Immature natural killer cell (primary cell): Measurements from ENCODE around the gene TACR2. TPM values are rescaled to one million over a fixed set of nuclear protein-coding genes. Genes with fewer than 3 reads are reported as not detected.

Source experiments
- DNase-seq, 3 donors: peaks; one replicate each; pipeline ENCODE4 v3.0.0; 2022; ENCODE audit warnings: mixed read lengths in 1 of 3
- H3K27ac Mint-ChIP-seq, 6 donors: one replicate each; pipeline ENCODE4 v1.8.0; 2020; ENCODE audit warnings: mixed read lengths in 6 of 6, mild to moderate bottlenecking in 5 of 6, inconsistent platforms in 4 of 6, moderate library complexity in 3 of 6
- H3K27me3 Mint-ChIP-seq, 3 donors: one replicate each; pipeline ENCODE4 v1.8.0; 2020 to 2021; ENCODE audit warnings: low read depth in 3 of 3, mild to moderate bottlenecking in 3 of 3, mixed read lengths in 3 of 3, moderate library complexity in 3 of 3, inconsistent platforms in 1 of 3
- H3K36me3 Mint-ChIP-seq, 3 donors: one replicate each; pipeline ENCODE4 v1.8.0; 2020; ENCODE audit warnings: mixed read lengths in 3 of 3, inconsistent platforms in 2 of 3, mild to moderate bottlenecking in 2 of 3
- H3K4me1 Mint-ChIP-seq, 2 donors: one replicate each; pipeline ENCODE4 v1.8.0; 2020; ENCODE audit warnings: inconsistent platforms in 2 of 2, mild to moderate bottlenecking in 2 of 2, mixed read lengths in 2 of 2, moderate library complexity in 1 of 2
- H3K4me3 Mint-ChIP-seq, 5 donors: one replicate each; pipeline ENCODE4 v1.8.0; 2020; ENCODE audit warnings: mild to moderate bottlenecking in 5 of 5, mixed read lengths in 5 of 5, inconsistent platforms in 3 of 5, moderate library complexity in 3 of 5
- H3K9me3 Mint-ChIP-seq, 6 donors: one replicate each; pipeline ENCODE4 v1.8.0; 2020; ENCODE audit warnings: mild to moderate bottlenecking in 6 of 6, mixed read lengths in 6 of 6, inconsistent platforms in 4 of 6, moderate library complexity in 3 of 6
- polyA plus RNA-seq, 3 donors: library from polyadenylated mRNA; unstranded; fragments of 300-500 nt; fragmentation: Illumina TruSeq; gene quantifications; one replicate each; pipeline ENCODE4 v1.2.3, GENCODE V29; 2021

The TACR2 gene
- polyA plus RNA-seq, 3 donors from 2014 or later: 0.22 to 0.96 (median 0.26) TPM

- H3K4me1 Mint-ChIP-seq: no peaks in the 10 kb centered on the region
- peaks cover 0 to 20% (median 2%) of the 10 kb centered on the region in 3 donors for H3K27me3 Mint-ChIP-seq
- no peak for DNase-seq
- H3K9me3 Mint-ChIP-seq: no peaks in the 10 kb centered on the region
- H3K27ac Mint-ChIP-seq: no peak overlapping the region
- no peak overlapping the region for H3K4me3 Mint-ChIP-seq
- no peaks in the 10 kb centered on the region for H3K36me3 Mint-ChIP-seq
Measured at GRCh38 chr10:69439813-69440506, 23.2 kb upstream of the TACR2 start.

DNA sequence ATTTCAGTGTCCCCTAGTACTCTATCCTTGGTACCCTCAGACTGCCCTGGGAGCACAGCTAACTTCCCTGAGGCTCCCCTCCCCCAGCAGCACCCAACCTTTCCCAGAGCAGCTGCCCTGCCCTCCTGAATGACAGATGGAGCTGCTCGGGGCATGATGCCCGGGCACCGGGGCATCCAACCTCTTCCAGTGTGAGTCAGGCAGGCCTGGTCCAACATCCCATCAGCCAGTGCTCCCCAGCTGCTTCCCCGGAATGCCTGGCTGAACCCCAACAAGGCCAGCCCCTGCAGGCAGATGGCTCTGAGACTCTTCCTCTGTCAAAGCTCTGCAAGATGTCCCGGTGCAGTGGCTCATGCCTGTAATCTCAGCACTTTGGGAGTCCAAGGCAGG, 22.6 kb upstream of the TACR2 start:
- Mint-ChIP-seq H3K27ac (no peak overlapping the region), H3K4me3 (no peak overlapping the region), H3K27me3 (peaks cover 0 to 23% (median 2%) of the 10 kb centered on the region in 3 donors), H3K36me3 (no peaks in the 10 kb centered on the region), H3K4me1 (no peaks in the 10 kb centered on the region), H3K9me3 (no peaks in the 10 kb centered on the region)
- no peak for DNase-seq

DNA sequence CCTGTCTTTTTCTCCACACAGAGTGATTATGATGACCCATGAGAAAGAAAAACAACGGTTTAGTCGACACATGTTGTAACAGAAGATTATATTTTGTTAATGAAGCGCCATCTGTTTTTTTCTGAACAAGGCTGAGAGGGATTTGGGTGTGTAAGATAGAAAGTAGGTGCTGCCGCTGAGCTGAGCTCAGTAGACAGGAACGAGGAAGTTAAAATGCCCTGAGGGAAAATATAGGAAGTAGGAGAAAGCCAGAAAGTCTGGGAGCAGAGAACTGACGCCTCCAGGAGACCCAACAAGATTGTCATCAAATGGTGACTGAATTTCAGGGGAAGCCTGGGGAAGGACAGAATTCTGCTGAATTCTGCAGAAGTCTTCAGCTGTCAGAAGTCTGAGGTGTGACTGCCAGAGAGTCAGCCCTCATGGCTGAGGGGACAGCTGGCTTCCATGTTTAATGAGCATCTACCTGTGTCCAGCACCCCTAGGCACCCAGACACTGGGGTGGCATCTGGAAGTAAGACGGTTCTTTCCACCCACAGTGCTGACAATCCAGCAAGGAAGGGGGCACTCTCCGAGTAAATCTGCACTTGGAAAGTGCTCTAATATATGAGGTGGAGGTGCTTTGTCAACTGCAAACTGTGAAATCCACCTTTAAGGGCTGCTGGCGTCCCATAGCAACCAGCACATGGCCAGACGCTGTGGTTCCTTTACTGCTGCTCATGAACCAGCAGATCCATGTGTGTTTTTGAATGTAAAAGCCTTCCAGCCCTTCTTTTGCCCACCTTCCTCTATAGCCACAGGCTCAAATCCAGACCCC, 22.0 kb upstream of the TACR2 start:
- H3K4me1 Mint-ChIP-seq: no peaks in the 10 kb centered on the region
- no peak overlapping the region for H3K27ac Mint-ChIP-seq
- H3K27me3 Mint-ChIP-seq: peaks cover 0 to 25% (median 2%) of the 10 kb centered on the region in 3 donors
- no peak for DNase-seq
- no peaks in the 10 kb centered on the region for H3K9me3 Mint-ChIP-seq
- H3K4me3 Mint-ChIP-seq: no peak overlapping the region
- no peaks in the 10 kb centered on the region for H3K36me3 Mint-ChIP-seq

- H3K4me3 Mint-ChIP-seq: no peak overlapping the region
- H3K36me3 Mint-ChIP-seq: no peaks in the 10 kb centered on the region
- H3K27me3 Mint-ChIP-seq: peaks cover 0 to 23% (median 2%) of the 10 kb centered on the region in 3 donors
- H3K27ac Mint-ChIP-seq: no peak overlapping the region
- no peaks in the 10 kb centered on the region for H3K4me1 Mint-ChIP-seq
- no peak for DNase-seq
- no peaks in the 10 kb centered on the region for H3K9me3 Mint-ChIP-seq
Measured at GRCh38 chr10:69437321-69438259, 20.9 kb upstream of the TACR2 start.

DNA sequence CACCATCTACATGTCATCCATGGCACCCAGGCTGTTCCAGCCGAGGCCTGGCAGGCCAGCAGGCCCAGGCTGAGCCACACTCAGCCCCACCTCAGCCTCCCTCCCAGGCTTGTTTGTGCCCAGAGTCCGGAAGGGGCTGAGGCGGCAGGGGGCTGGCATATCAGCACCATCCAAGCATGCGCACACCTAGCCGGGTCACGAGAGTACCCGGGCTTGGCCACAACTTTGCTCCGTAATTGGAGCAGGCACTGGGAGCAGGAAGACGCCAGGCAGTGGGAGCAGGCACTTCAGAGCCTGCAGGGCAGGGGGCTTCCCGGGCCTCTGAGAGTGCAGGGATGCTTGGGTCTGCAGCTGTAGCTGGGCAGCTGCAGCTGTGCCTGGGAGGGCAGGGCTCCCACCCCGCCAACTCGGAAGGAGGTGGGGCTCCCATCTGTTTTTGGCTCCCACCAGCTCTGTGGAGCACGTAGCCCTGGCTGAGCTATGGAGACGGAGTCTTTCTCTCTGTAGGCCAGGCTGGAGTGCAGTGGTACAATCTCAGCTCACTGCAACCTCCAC, 19.3 kb upstream of the TACR2 start:
- no peak overlapping the region for H3K27ac Mint-ChIP-seq
- H3K9me3 Mint-ChIP-seq: no peaks in the 10 kb centered on the region
- no peak overlapping the region for H3K4me3 Mint-ChIP-seq
- no peak for DNase-seq
- H3K36me3 Mint-ChIP-seq: no peaks in the 10 kb centered on the region
- no peaks in the 10 kb centered on the region for H3K4me1 Mint-ChIP-seq
- peaks cover 0 to 19% (median 2%) of the 10 kb centered on the region in 3 donors for H3K27me3 Mint-ChIP-seq

GRCh38 chr10:69434926-69435325, 18.2 kb upstream of the TACR2 start:
- H3K4me3 Mint-ChIP-seq: no peak overlapping the region

DNA sequence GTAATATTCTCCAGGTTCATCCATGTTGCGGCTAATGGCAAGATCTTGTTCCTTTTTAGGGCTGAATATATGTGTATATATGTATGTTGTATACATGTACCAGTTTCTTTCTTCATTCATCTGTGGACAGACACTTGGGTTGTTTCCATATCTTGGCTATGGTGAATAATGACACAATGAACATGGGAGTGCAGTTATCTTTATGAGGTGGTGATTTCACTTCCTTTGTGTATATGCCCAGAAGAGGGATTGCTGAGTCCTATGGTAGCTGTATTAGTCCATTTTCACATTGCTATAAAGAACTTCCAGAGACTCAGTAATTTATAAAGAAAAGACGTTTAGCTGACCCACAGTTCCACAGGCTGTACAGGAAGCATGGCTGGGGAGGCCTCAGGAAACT, 17.5 kb upstream of the TACR2 start:
- H3K9me3 Mint-ChIP-seq: no peaks in the 10 kb centered on the region
- peaks cover 0 to 15% (median 2%) of the 10 kb centered on the region in 3 donors for H3K27me3 Mint-ChIP-seq
- no peak overlapping the region for H3K27ac Mint-ChIP-seq
- no peaks in the 10 kb centered on the region for H3K36me3 Mint-ChIP-seq
- no peak for DNase-seq
- H3K4me1 Mint-ChIP-seq: no peaks in the 10 kb centered on the region
- H3K4me3 Mint-ChIP-seq: no peak overlapping the region

More at GRCh38 chr10:69434926-69435325, 18.2 kb upstream of the TACR2 start:
- Mint-ChIP-seq H3K9me3 (no peaks in the 10 kb centered on the region), H3K27me3 (peaks cover 0 to 17% (median 2%) of the 10 kb centered on the region in 3 donors), H3K27ac (no peak overlapping the region), H3K4me1 (no peaks in the 10 kb centered on the region), H3K36me3 (no peaks in the 10 kb centered on the region)
- DNase-seq: no peak

GRCh38 chr10:69428165-69428564, 11.4 kb upstream of the TACR2 start:
- peaks cover 0 to 3% (median 0%) of the 10 kb centered on the region in 3 donors for H3K36me3 Mint-ChIP-seq
- peaks cover 0 to 18% of the 10 kb centered on the region in 2 donors for H3K4me1 Mint-ChIP-seq
- no peak for DNase-seq
- H3K27ac Mint-ChIP-seq: peak overlapping the region in 1 of 6 donors; percentile 6
- H3K9me3 Mint-ChIP-seq: no peaks in the 10 kb centered on the region
- peaks cover 0 to 4% (median 2%) of the 10 kb centered on the region in 3 donors for H3K27me3 Mint-ChIP-seq
- H3K4me3 Mint-ChIP-seq: no peak overlapping the region

GRCh38 chr10:69426376-69426727, 9.6 kb upstream of the TACR2 start:
- no peak for DNase-seq
- no peak overlapping the region for H3K4me3 Mint-ChIP-seq
- H3K27me3 Mint-ChIP-seq: peaks cover 0 to 4% (median 0%) of the 10 kb centered on the region in 3 donors
- H3K4me1 Mint-ChIP-seq: peaks cover 0 to 18% of the 10 kb centered on the region in 2 donors
- no peak overlapping the region for H3K27ac Mint-ChIP-seq
- peaks cover 0 to 3% (median 0%) of the 10 kb centered on the region in 3 donors for H3K36me3 Mint-ChIP-seq
- peaks cover 0 to 3% (median 0%) of the 10 kb centered on the region in 6 donors for H3K9me3 Mint-ChIP-seq

DNA sequence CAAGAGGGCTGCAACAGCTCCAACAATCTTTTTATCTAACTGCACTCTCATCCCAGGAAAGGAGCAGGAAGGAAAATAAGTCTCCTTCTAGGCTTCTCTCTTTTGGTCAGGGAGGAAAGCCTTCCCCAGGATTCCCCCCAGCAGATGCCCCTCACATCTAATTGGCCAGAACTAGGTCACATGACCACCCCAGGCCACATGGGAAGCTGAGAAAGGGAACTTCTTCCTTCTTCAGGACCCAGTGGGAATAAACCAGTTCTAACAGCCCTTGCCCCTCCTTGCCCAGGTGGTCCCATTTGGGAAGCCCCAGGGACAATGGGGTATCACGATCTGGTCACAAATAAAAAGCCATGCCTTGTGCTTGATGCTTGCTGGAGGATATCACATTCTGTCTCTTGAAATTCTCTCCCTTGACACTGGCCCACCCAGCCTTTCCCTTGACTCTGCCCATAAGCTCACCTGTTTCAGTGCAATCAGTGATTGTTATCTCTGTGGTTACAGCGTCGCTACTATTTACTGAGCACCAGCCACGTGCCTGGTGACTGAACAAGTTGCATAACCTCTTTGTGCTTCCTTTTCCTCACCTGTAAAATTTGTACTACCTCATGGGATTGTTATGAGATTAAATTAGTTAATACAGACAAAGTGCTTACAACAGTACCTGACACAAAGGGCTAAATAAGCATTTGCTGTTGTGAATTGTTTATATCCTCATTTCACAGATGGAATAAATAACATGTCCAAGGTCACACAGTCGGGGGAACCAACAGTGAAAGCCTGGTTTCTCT, 9.0 kb upstream of the TACR2 start:
- H3K27me3 Mint-ChIP-seq: peaks cover 0 to 4% (median 0%) of the 10 kb centered on the region in 3 donors
- peaks cover 0 to 18% of the 10 kb centered on the region in 2 donors for H3K4me1 Mint-ChIP-seq
- H3K9me3 Mint-ChIP-seq: peaks cover 0 to 3% (median 0%) of the 10 kb centered on the region in 6 donors
- no peak overlapping the region for H3K27ac Mint-ChIP-seq
- no peak overlapping the region for H3K4me3 Mint-ChIP-seq
- DNase-seq: no peak
- peaks cover 0 to 3% (median 0%) of the 10 kb centered on the region in 3 donors for H3K36me3 Mint-ChIP-seq

DNA sequence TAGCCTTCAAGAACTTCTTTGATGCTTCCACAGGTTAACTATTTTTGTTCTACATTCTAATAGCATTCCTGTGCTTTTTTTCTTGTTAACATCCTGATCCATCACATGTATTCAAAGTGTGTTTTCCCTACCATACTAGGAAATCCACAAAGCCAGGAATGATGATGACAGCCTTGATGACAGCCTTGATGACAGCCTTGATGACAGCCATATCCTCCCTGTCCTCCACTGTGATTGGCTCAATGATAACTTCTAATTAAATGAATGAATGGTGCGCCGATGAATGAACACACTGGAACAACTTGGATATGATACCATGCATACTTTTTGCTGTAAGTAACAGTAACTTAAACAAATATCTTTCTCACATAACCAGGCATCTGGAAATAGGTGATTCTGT, 8.3 kb upstream of the TACR2 start:
- Mint-ChIP-seq H3K36me3 (peaks cover 0 to 3% (median 0%) of the 10 kb centered on the region in 3 donors), H3K27me3 (peaks cover 0 to 4% (median 0%) of the 10 kb centered on the region in 3 donors), H3K9me3 (peaks cover 0 to 3% (median 0%) of the 10 kb centered on the region in 6 donors), H3K4me3 (no peak overlapping the region), H3K27ac (no peak overlapping the region), H3K4me1 (peaks cover 0 to 18% of the 10 kb centered on the region in 2 donors)
- no peak for DNase-seq

- peaks cover 0 to 5% (median 0%) of the 10 kb centered on the region in 3 donors for H3K27me3 Mint-ChIP-seq
- peaks cover 0 to 3% (median 0%) of the 10 kb centered on the region in 6 donors for H3K9me3 Mint-ChIP-seq
- no peak overlapping the region for H3K27ac Mint-ChIP-seq
- H3K36me3 Mint-ChIP-seq: peaks cover 0 to 3% (median 0%) of the 10 kb centered on the region in 3 donors
- DNase-seq: no peak
- no peak overlapping the region for H3K4me3 Mint-ChIP-seq
- H3K4me1 Mint-ChIP-seq: peaks cover 0 to 10% of the 10 kb centered on the region in 2 donors
Measured at GRCh38 chr10:69422676-69423075, 6.0 kb upstream of the TACR2 start.
